Measurements from ENCODE around the gene TNRC6C. TPM values are rescaled to one million over a fixed set of nuclear protein-coding genes. Genes with fewer than 3 reads are reported as not detected.

Gene TNRC6C
- total and polyA plus RNA-seq, 7 donors: 0.92 to 22.1 (median 6.3) TPM

GRCh38 chr17:77919276-77919675 lies 39.2 kb upstream of the TNRC6C start:
- no peaks in the 10 kb centered on the region for H3K36me3 ChIP-seq
- DNase-seq: no peak
- TF ChIP-seq, protein P1, sequence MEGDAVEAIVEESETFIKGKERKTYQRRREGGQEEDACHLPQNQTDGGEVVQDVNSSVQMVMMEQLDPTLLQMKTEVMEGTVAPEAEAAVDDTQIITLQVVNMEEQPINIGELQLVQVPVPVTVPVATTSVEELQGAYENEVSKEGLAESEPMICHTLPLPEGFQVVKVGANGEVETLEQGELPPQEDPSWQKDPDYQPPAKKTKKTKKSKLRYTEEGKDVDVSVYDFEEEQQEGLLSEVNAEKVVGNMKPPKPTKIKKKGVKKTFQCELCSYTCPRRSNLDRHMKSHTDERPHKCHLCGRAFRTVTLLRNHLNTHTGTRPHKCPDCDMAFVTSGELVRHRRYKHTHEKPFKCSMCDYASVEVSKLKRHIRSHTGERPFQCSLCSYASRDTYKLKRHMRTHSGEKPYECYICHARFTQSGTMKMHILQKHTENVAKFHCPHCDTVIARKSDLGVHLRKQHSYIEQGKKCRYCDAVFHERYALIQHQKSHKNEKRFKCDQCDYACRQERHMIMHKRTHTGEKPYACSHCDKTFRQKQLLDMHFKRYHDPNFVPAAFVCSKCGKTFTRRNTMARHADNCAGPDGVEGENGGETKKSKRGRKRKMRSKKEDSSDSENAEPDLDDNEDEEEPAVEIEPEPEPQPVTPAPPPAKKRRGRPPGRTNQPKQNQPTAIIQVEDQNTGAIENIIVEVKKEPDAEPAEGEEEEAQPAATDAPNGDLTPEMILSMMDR (IDR thresholded peaks at IDR 0.05): no peak
- TF ChIP-seq POLR2A (IDR thresholded peaks at IDR 0.05) (no peak), EP300 (IDR thresholded peaks at IDR 0.05) (no peak), POLR2AphosphoS5 (IDR thresholded peaks at IDR 0.05) (no peak)
- H3K4me3 ChIP-seq: no peak overlapping the region
- no peaks in the 10 kb centered on the region for H3K9me3 ChIP-seq
- intact Hi-C loops (cut with DNase I): no loop called here
- peaks cover 0 to 3% (median 0%) of the 10 kb centered on the region in 4 donors for H3K4me1 ChIP-seq
- peaks cover 3 to 24% (median 12%) of the 10 kb centered on the region in 3 donors for H3K27me3 ChIP-seq
- H3K27ac ChIP-seq: no peak overlapping the region
- WGBS, 2 donors: 93 to 94% methylated on average over 3 of the region's 3 CpGs

- no peaks in the 10 kb centered on the region for H3K36me3 ChIP-seq
- TF ChIP-seq POLR2AphosphoS5 (IDR thresholded peaks at IDR 0.05) (no peak), EP300 (IDR thresholded peaks at IDR 0.05) (no peak), POLR2A (IDR thresholded peaks at IDR 0.05) (no peak)
- TF ChIP-seq, protein P1 (IDR thresholded peaks at IDR 0.05): no peak
- H3K27me3 ChIP-seq: no peaks in the 10 kb centered on the region
- DNase-seq: peak; percentile 27
- no peak overlapping the region for H3K27ac ChIP-seq
- H3K4me1 ChIP-seq: no peaks in the 10 kb centered on the region
- intact Hi-C loops (cut with DNase I): no loop called here
- H3K9me3 ChIP-seq: no peaks in the 10 kb centered on the region
- H3K4me3 ChIP-seq: no peak overlapping the region
- 74 to 78% methylated on average over 9 of the region's 9 CpGs for WGBS, 2 donors
These were observed 35.4 kb upstream of the TNRC6C start for GRCh38 chr17:77923135-77923534.

DNA sequence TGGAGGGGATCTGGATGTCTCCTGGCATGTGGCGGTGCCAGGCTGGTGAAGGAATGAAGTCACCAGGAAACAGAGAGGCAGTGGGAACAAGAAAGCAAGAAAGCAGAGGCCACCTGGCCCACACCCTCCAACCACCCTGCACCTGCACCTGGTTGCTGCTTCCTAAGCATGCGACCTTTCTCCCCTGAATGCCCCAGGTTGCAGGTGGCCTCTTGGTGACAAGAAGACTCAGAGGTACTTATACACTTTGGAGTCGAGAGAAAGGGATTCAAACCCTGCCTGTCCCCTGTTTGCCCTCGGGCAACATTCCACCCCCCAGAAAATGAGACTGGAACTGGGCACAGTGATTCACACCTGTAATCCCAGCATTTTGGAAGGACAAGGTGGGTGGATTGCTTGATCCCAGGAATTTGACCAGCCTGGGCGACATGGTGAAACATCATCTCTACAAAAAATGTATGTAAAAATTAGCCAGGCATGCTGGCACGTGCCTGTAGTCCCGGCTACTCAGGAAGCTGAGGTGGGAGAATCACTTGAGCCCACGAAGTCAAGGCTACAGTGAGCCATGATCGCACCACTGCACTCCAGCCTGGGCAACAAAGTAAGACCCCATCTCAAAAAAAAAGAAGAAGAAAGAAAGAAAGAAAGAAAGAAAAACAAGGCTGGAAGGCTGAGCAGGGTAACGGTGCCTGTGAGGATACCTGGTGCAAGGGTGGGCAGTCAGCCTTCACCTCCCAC lies 34.6 kb upstream of the TNRC6C start:
- intact Hi-C loops (cut with DNase I): no loop called here
- no peaks in the 10 kb centered on the region for H3K27me3 ChIP-seq
- no peaks in the 10 kb centered on the region for H3K9me3 ChIP-seq
- WGBS, 2 donors: 55 to 83% methylated on average over 10 of the region's 10 CpGs
- no peak for DNase-seq
- no peak overlapping the region for H3K4me3 ChIP-seq
- no peaks in the 10 kb centered on the region for H3K36me3 ChIP-seq
- H3K27ac ChIP-seq: no peak overlapping the region
- H3K4me1 ChIP-seq: no peaks in the 10 kb centered on the region
- TF ChIP-seq, protein P1 (IDR thresholded peaks at IDR 0.05): no peak
- no peak for TF ChIP-seq EP300 (IDR thresholded peaks at IDR 0.05)
- no peak for TF ChIP-seq POLR2AphosphoS5 (IDR thresholded peaks at IDR 0.05)
- no peak for TF ChIP-seq POLR2A (IDR thresholded peaks at IDR 0.05)

- no peaks in the 10 kb centered on the region for H3K9me3 ChIP-seq
- TF ChIP-seq EP300 (IDR thresholded peaks at IDR 0.05) (no peak), POLR2AphosphoS5 (IDR thresholded peaks at IDR 0.05) (no peak), POLR2A (IDR thresholded peaks at IDR 0.05) (no peak)
- TF ChIP-seq, protein P1 (IDR thresholded peaks at IDR 0.05): no peak
- no peak overlapping the region for H3K27ac ChIP-seq
- H3K27me3 ChIP-seq: no peaks in the 10 kb centered on the region
- no peak overlapping the region for H3K4me3 ChIP-seq
- intact Hi-C loops (cut with DNase I): no loop called here
- H3K36me3 ChIP-seq: no peaks in the 10 kb centered on the region
- 73 to 83% methylated on average over 14 of the region's 14 CpGs for WGBS, 2 donors
- no peaks in the 10 kb centered on the region for H3K4me1 ChIP-seq
- DNase-seq: peak; percentile 58
These were observed 33.7 kb upstream of the TNRC6C start for GRCh38 chr17:77924757-77925336.

All from sigmoid colon (tissue), 7 donors.